ENCODE data around the gene PLIN3. TPM values are rescaled to one million over a fixed set of nuclear protein-coding genes. Genes with fewer than 3 reads are reported as not detected.
"Not testable (repeated sequence)": the region's sequence is repeated elsewhere in the genome, so short reads cannot be mapped to it uniquely, and the experiment has no call there.

The PLIN3 gene
- total RNA-seq, 2 experiments from 2014 or later = 36.6 to 37.7 TPM

GRCh38 chr19:4887803-4888202 is 20.3 kb upstream of the PLIN3 start:
- H3K4me1 Mint-ChIP-seq (ENCODE audit: low read depth); POLR2A ChIA-PET; H3K4me3 Mint-ChIP-seq; H3K9me3 Mint-ChIP-seq; intact Hi-C loops (cut with micrococcal nuclease); H3K36me3 Mint-ChIP-seq; H3K27ac Mint-ChIP-seq; DNase-seq; CTCF ChIA-PET; H3K27me3 Mint-ChIP-seq: not testable (repeated sequence)

DNA sequence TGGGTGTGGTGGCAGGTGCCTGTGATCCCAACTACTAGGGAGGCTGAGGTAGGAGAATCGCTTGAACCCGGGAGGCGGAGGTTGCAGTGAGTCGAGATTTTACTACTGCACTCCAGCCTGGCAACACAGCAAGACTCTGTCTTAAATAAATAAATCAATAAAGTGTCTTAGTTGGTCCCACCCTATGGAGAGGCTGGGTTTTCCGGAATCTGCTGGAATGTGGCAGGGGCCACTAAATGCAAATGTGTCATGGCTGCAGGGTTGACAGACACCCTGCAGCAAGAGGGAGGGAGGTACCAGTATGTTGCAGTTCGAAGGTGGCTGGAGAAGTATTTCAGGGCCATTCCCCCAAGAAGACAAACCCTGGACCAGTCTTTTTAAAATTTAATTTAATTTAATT is 17.5 kb upstream of the PLIN3 start:
- H3K27me3 Mint-ChIP-seq; H3K4me1 Mint-ChIP-seq (ENCODE audit: low read depth); intact Hi-C loops (cut with micrococcal nuclease); CTCF ChIA-PET; POLR2A ChIA-PET; DNase-seq; H3K36me3 Mint-ChIP-seq; H3K4me3 Mint-ChIP-seq; H3K9me3 Mint-ChIP-seq; H3K27ac Mint-ChIP-seq: not testable (repeated sequence)

DNA sequence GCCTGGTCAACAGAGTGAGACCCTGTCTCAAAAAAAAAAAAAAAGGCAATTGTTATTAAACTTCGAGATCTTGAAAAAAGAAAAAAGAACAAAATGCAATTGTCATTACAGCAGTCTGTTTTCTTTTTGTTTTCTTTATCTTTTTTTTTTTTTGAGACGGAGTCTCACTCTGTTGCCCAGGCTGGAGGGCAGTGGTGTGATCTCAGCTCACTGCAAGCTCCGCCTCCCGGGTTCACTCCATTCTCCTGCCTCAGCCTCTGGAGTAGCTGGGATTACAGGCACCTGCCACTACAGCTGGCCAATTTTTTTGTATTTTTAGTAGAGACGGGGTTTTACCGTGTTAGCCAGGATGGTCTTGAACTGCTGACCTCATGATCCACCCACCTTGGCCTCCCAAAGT is 15.4 kb upstream of the PLIN3 start:
- H3K27ac Mint-ChIP-seq; intact Hi-C loops (cut with micrococcal nuclease); H3K27me3 Mint-ChIP-seq; H3K36me3 Mint-ChIP-seq; H3K9me3 Mint-ChIP-seq; H3K4me1 Mint-ChIP-seq (ENCODE audit: low read depth); DNase-seq; POLR2A ChIA-PET; H3K4me3 Mint-ChIP-seq: not testable (repeated sequence)
- CTCF ChIA-PET = interaction anchor here (2.1 kb wide), 1 partner anchor 10 kb away, joined by 6 read pairs; no protein-coding TSS in a partner anchor

- POLR2A ChIA-PET = no interaction called here
- CTCF ChIA-PET = interaction anchor here (0.8 to 0.9 kb wide), 2 partner anchors 69 to 151 kb away, joined by 4 read pairs; no protein-coding TSS in a partner anchor
- Mint-ChIP-seq H3K4me3 (no peak overlapping the region), H3K36me3 (no peaks in the 10 kb centered on the region), H3K9me3 (no peaks in the 10 kb centered on the region), H3K27ac (no peak overlapping the region), H3K27me3 (no peaks in the 10 kb centered on the region), H3K4me1 (ENCODE audit: low read depth) (no peaks in the 10 kb centered on the region)
- DNase-seq = no peak
- intact Hi-C loops (cut with micrococcal nuclease) = no loop called here
These were observed 11.6 kb upstream of the PLIN3 start for GRCh38 chr19:4879041-4879440.

DNA sequence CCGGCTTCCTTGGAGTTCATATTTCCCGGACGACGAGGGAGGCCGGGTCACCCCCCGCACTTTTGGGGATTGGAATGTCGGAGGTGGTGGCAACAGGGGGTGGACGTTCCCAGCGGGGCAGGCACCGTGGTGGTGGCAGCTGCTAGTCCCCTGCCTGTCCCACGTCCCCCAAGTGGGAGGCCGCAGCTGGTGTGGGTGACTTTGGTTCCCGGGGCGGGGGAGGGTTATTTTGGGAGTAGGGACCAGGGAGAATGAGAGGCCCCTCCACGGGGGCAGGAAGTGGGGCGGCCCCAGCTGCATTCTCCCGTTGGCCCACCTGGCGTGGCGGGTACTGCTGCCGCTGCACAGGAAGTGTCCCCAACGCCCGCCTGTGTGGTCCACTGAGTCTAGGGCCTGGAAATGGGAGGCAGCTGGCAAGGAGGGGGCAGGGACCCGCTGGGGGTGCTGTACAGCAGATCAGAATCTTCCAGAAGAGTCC is 11.1 kb upstream of the PLIN3 start:
- Mint-ChIP-seq H3K9me3 (no peaks in the 10 kb centered on the region), H3K4me3 (no peak overlapping the region), H3K36me3 (no peaks in the 10 kb centered on the region), H3K4me1 (ENCODE audit: low read depth) (no peaks in the 10 kb centered on the region), H3K27ac (no peak overlapping the region), H3K27me3 (no peaks in the 10 kb centered on the region)
- POLR2A ChIA-PET = no interaction called here
- CTCF ChIA-PET = interaction anchor here (0.7 to 0.9 kb wide), 2 partner anchors 65 to 151 kb away, joined by 3 to 4 read pairs; no protein-coding TSS in a partner anchor
- intact Hi-C loops (cut with micrococcal nuclease) = no loop called here
- DNase-seq = no peak

DNA sequence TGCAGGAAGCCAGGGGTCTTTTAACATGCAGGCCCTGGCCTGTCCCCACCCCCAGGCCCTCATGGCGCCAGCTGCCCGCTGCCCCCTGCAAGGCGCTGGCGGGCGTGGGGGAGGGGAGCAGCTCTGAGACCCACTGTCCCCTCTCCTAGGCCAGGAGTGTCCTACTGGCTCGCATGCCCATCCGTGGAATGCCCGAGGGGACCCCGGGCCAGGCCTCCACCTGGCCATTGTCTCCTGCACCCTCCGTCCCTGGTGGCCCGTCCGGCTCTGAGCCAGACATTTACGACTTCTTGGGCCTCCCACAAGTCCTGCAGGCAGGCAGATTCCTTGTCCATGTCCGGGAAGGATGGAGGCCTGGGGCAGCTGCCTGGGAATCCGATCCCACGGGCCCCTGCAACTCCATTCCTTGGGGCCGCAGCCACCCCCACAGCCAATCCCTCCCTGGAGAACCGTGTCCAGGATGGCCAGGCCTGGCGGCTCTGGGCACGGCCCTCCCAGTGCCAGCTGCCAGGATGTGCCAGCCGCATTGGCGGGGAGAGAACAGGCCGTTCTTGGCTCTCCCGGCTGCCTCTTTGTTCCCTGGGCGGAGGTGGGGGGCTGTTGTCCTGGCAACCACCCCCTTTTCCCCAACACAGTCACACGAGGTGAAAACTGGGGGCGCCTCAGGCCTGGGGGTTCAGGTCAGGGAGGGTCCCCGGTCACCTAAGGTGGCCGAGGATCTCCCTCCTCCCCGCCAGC is 10.5 kb upstream of the PLIN3 start:
- intact Hi-C loops (cut with micrococcal nuclease) = no loop called here
- Mint-ChIP-seq H3K27ac (no peak overlapping the region), H3K4me3 (no peak overlapping the region), H3K27me3 (no peaks in the 10 kb centered on the region), H3K36me3 (no peaks in the 10 kb centered on the region), H3K4me1 (ENCODE audit: low read depth) (no peaks in the 10 kb centered on the region), H3K9me3 (no peaks in the 10 kb centered on the region)
- no peak for DNase-seq
- POLR2A ChIA-PET = no interaction called here
- CTCF ChIA-PET = interaction anchor here (0.6 to 0.9 kb wide), 3 partner anchors 36 to 152 kb away, joined by 3 to 4 read pairs (median 4); no protein-coding TSS in a partner anchor

- POLR2A ChIA-PET = no interaction called here
- Mint-ChIP-seq H3K36me3 (no peaks in the 10 kb centered on the region), H3K27me3 (peaks cover 2% of the 10 kb centered on the region), H3K4me1 (ENCODE audit: low read depth) (peaks cover 8% of the 10 kb centered on the region), H3K4me3 (no peak overlapping the region), H3K9me3 (no peaks in the 10 kb centered on the region), H3K27ac (no peak overlapping the region)
- intact Hi-C loops (cut with micrococcal nuclease) = no loop called here
- CTCF ChIA-PET = interaction anchor here (0.6 to 9.7 kb wide), 8 partner anchors 10 to 157 kb away, joined by 3 to 102 read pairs (median 6); no protein-coding TSS in a partner anchor
- no peak for DNase-seq
These were observed 6.5 kb upstream of the PLIN3 start for GRCh38 chr19:4873930-4874329.

GRCh38 chr19:4871711-4872110 is 4.2 kb upstream of the PLIN3 start:
- no peak overlapping the region for H3K4me3 Mint-ChIP-seq
- H3K27ac Mint-ChIP-seq = no peak overlapping the region
- H3K27me3 Mint-ChIP-seq = peaks cover 2% of the 10 kb centered on the region
- no peaks in the 10 kb centered on the region for H3K36me3 Mint-ChIP-seq
- H3K4me1 Mint-ChIP-seq (ENCODE audit: low read depth) = peaks cover 15% of the 10 kb centered on the region
- ChIA-PET POLR2A (no interaction called here), CTCF (interaction anchor here (0.6 to 9.7 kb wide), 8 partner anchors 10 to 167 kb away, joined by 3 to 102 read pairs (median 3); partner anchors contain the start of gene KDM4B)
- no peaks in the 10 kb centered on the region for H3K9me3 Mint-ChIP-seq
- intact Hi-C loops (cut with micrococcal nuclease) = loop anchor here (1.0 kb wide), 2 partner anchors 40 to 160 kb away; no protein-coding TSS in a partner anchor
- no peak for DNase-seq

DNA sequence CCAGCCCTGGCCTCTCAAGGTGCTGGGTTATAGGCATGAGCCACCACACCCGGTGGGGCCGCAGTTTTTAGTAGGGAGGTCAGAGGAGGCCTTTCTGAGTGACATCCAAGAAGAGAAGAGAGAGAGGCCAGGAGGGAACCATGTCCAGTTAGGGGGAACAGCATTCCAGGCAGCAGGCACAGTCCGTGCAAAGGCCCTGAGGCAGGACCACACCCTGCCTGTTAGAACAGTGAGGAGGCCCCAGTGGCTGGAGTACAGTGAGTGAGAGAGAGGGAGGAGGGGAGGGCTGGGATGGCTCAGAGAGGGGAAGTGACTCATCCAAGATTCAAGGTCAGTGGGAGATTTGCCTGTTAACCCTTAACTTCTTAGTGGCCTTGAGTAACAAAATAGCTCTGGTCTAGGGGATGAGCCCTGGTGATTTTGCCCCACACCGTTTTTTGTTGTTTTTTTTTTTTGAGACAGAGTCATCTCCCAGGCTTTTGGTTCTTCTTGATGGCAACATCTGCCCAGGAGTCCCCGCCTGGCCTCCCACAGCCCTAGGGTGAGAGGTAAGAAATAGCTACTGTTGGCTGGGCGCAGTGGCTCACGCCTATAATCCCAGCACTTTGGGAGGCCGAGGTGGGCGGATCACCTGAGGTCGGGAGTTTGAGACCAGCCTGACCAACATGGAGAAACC is 2.7 kb upstream of the PLIN3 start:
- ChIA-PET POLR2A (interaction anchor here (0.7 kb wide), 1 partner anchor 41 kb away, joined by 4 read pairs; no protein-coding TSS in a partner anchor), CTCF (interaction anchor here (0.8 to 9.7 kb wide), 7 partner anchors 19 to 161 kb away, joined by 3 to 102 read pairs (median 11); no protein-coding TSS in a partner anchor)
- peaks cover 2% of the 10 kb centered on the region for H3K27me3 Mint-ChIP-seq
- H3K4me3 Mint-ChIP-seq = no peak overlapping the region
- intact Hi-C loops (cut with micrococcal nuclease) = no loop called here
- no peaks in the 10 kb centered on the region for H3K36me3 Mint-ChIP-seq
- H3K4me1 Mint-ChIP-seq (ENCODE audit: low read depth) = peaks cover 20% of the 10 kb centered on the region
- H3K9me3 Mint-ChIP-seq = no peaks in the 10 kb centered on the region
- no peak overlapping the region for H3K27ac Mint-ChIP-seq
- peak; percentile 64 for DNase-seq

DNA sequence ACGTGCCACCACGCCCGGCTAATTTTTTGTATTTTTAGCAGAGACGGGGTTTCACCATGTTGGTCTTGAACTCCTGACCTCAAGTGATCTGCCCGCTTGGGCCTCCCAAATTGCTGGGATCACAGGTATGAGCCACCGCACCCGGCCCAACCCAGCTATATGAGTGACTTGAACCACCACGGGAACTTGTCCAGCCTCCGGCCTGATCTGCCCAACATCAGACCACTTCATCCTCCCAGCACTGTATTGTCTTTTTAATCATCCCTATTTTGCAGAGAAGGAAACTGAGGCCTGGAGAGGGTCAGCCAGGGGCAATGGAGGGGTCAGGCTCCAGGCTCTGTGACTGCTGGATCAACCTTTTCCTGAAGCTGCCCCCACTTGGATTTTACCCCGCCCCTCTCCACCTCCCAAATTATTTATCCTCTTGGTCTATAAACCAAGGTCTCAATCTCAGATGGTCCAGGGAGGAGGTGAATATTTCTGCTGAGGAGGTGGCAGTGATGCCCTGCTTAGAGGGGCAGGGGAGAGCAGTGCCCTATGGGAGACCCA is 893 bp upstream of the PLIN3 start:
- intact Hi-C loops (cut with micrococcal nuclease) = no loop called here
- peak overlapping the region; percentile 49 for H3K27ac Mint-ChIP-seq
- peaks cover 2% of the 10 kb centered on the region for H3K27me3 Mint-ChIP-seq
- ChIA-PET POLR2A (interaction anchor here (1.7 kb wide), 2 partner anchors 9 to 43 kb away, joined by 6 to 7 read pairs; no protein-coding TSS in a partner anchor), CTCF (interaction anchor here (0.8 to 9.7 kb wide), 6 partner anchors 14 to 163 kb away, joined by 3 to 102 read pairs (median 9); no protein-coding TSS in a partner anchor)
- H3K9me3 Mint-ChIP-seq = no peaks in the 10 kb centered on the region
- DNase-seq = no peak
- H3K4me1 Mint-ChIP-seq (ENCODE audit: low read depth) = peaks cover 22% of the 10 kb centered on the region
- H3K36me3 Mint-ChIP-seq = no peaks in the 10 kb centered on the region
- peak overlapping the region; percentile 79 for H3K4me3 Mint-ChIP-seq

DNA sequence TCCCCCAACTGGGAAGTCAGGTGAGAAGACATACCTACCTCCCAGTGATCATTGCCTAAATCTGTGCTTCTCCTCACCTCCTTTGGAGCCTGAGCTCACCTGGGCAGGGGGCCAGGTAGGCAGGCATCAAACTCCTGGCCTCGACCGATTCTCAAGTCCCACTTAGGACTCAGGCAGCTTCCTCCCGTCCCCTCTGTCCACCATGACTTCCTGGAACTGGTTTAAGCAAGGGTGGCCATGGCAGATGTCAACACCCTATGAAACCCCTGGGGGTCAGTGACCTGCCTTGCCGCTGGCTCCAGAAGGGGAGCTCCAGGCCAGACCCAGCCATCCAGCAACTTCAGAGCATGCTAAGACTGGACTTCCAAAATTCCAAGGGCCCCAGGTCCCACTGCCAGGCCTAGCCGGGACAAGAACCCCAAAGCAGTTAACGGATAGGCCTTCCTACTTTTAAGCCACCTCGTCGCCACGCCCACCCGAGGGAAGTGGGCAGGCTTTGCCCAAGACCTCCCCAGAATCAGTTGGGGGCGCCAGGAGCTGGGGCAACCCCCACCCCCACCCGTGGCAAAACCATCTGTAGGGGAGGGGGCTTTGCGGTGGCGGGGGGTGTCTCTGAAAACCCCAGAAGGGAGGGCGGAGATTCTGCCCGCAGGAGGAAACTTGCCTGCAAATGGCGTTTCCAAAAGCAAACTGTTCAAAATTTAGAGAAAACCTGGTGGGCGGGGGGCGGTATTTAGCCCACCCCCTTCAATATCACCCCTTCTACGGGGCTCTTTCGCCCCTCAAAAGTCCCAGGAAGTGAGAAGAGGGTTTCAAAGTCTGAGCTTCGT is 657 bp downstream of the PLIN3 start:
- peak; percentile 59 for DNase-seq
- Mint-ChIP-seq H3K4me3 (peak overlapping the region; percentile 79), H3K27ac (peak overlapping the region; percentile 69), H3K27me3 (peaks cover 2% of the 10 kb centered on the region), H3K9me3 (no peaks in the 10 kb centered on the region), H3K4me1 (ENCODE audit: low read depth) (peaks cover 22% of the 10 kb centered on the region), H3K36me3 (no peaks in the 10 kb centered on the region)
- ChIA-PET CTCF (interaction anchor here (0.6 to 9.7 kb wide), 9 partner anchors 15 to 272 kb away, joined by 3 to 102 read pairs (median 4); no protein-coding TSS in a partner anchor), POLR2A (interaction anchor here (0.7 to 1.7 kb wide), 2 partner anchors 45 to 81 kb away, joined by 3 to 7 read pairs; no protein-coding TSS in a partner anchor)
- intact Hi-C loops (cut with micrococcal nuclease) = loop anchor here (1.0 to 2.0 kb wide), 2 partner anchors 44 to 102 kb away; partner anchors contain the start of gene KDM4B
